Adrenal gland (tissue), 5 donors: ENCODE results near the gene TMEM151B.

Experiments used
- CTCF ChIP-seq, 6 experiments: fragments of 450-650 bp in 4 of 6; fragments of 200-600 bp in 2 of 6; sonication (generic) in 1 of 6; IDR thresholded peaks; 1 replicate in 5 of 6; 2 replicates in 1 of 6; pipeline versions ENCODE4 v1.5.1 to v1.8.0; 2016 to 2021; ENCODE audit warnings: antibody characterized with exemption in 6 of 6, mild to moderate bottlenecking in 2 of 6, moderate library complexity in 1 of 6
- POLR2A ChIP-seq, 2 donors: fragments of 450-650 bp; IDR thresholded peaks; one replicate each; pipeline ENCODE4 v1.6.1; 2017; ENCODE audit warnings: antibody characterized with exemption in 2 of 2, mild to moderate bottlenecking in 2 of 2, moderate library complexity in 1 of 2
- donor health status: DM: no; HTN: no; CAD: no.

- TF ChIP-seq POLR2A (IDR thresholded peaks at IDR 0.05), result no peak
- TF ChIP-seq CTCF (IDR thresholded peaks at IDR 0.05), result no peak
Measured at GRCh38 chr6:44228433-44228832, 41.8 kb upstream of the TMEM151B start.
